Memory B cell (primary cell): ENCODE results near the gene TMEM135.
A peak's percentile ranks its signal among the peaks of the same experiment; 100 is the strongest.
"Not testable (repeated sequence)": the region's sequence is repeated elsewhere in the genome, so short reads cannot be mapped to it uniquely, and the experiment has no call there.

Experiments used
- ATAC-seq: fragments of 150-1000 bp; cut with Tn5 transposase; 2 replicates; pipeline ENCODE4 v1.10.0; 2021; ENCODE audit warnings: low read depth, mild to moderate bottlenecking, moderate library complexity
- DNase-seq, 2 donors: peaks; one replicate each; pipeline ENCODE4 v3.0.0; 2022; ENCODE audit warnings: low spot score in 2 of 2
- H3K27ac Mint-ChIP-seq: one replicate; pipeline ENCODE4 v1.8.0; 2022; ENCODE audit warnings: mild to moderate bottlenecking, moderate library complexity, mixed read lengths
- H3K27me3 Mint-ChIP-seq: one replicate; pipeline ENCODE4 v1.8.0; 2022; ENCODE audit warnings: mixed read lengths
- H3K36me3 Mint-ChIP-seq: one replicate; pipeline ENCODE4 v1.8.0; 2022; ENCODE audit warnings: mild to moderate bottlenecking, mixed read lengths
- H3K4me1 Mint-ChIP-seq: one replicate; pipeline ENCODE4 v1.8.0; 2022; ENCODE audit warnings: mixed read lengths
- H3K4me3 Mint-ChIP-seq: one replicate; pipeline ENCODE4 v1.8.0; 2022; ENCODE audit warnings: mild to moderate bottlenecking, moderate library complexity, mixed read lengths
- H3K9me3 Mint-ChIP-seq: one replicate; pipeline ENCODE4 v1.8.0; 2022; ENCODE audit warnings: mixed read lengths

The TMEM135 gene

DNA sequence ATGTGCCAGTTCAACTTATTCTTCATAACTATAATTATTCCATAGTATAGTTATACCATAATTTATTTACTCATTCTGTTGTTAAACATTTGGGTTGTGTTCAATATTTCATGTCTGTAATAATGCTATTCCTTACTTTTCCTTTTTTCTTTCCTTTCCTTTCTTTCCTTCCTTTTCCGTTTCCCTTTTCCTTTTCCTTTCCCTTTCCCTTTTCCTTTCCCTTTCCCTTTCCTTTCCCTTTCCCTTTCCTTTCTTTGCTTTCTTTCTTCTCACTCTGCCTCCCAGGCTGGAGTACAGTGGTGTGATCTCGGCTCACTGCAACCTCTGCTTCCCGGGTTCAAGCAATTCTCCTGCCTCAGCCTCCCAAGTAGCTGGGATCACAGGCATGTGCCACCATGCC lies 151.2 kb downstream of the TMEM135 start:
- H3K9me3 Mint-ChIP-seq, H3K27me3 Mint-ChIP-seq, H3K4me1 Mint-ChIP-seq, ATAC-seq, H3K4me3 Mint-ChIP-seq, H3K27ac Mint-ChIP-seq, H3K36me3 Mint-ChIP-seq, DNase-seq: not testable (repeated sequence)

DNA sequence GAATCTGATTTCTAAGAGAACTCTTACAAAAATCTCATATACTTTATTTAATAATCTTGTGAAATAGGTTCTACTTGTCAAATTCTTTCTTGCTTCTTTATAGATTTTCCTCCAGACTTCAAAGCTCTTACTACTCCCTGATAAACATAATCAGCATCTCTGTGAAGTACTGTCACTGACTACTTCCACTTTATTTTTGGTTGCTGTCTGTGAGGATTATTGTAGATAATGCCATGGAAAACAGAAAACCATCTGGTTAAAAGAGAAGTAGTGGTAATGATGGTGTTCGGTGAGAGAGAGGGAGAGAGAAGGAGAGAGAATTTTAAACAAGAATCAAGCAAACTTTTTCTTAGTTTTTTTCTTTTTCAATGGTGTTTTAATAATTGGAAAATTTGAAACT lies 152.3 kb downstream of the TMEM135 start:
- Mint-ChIP-seq H3K4me3 (no peak overlapping the region), H3K9me3 (no peaks in the 10 kb centered on the region), H3K36me3 (peaks cover 3% of the 10 kb centered on the region), H3K27ac (no peak overlapping the region), H3K4me1 (peaks cover 3% of the 10 kb centered on the region), H3K27me3 (no peaks in the 10 kb centered on the region)
- ATAC-seq = no peak
- no peak for DNase-seq

DNA sequence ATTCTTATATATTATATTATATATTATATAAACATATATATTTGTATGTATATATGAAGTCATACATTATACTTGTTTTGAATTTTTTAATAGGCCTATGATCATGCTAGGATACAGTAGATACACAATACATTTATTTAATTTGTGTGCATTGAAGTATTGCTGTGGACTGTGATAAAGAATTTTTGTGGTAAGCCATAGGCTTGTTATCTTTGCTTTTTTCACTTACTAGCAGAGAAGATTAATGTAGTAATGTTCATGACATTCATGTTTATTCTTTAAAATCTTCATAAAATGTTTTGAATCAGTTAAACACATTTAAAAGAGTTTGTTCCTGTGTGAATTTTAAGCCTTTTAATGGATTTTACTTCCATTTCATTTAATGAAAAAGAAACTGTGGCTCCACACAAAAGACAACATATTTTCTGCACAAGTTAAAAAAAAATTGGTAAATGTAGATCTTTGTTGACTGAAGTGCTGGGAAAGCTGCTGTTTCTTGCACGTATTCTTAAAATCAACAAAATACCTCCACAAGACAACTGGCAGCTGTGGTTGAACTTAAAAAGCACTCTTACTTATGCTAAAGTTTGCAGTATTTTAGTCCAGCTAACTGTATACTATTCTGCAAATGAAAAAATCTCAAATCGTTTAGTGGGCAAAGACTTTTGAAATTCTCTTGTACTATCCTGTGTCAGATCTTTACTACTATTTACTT lies 156.2 kb downstream of the TMEM135 start:
- peaks cover 3% of the 10 kb centered on the region for H3K9me3 Mint-ChIP-seq

DNA sequence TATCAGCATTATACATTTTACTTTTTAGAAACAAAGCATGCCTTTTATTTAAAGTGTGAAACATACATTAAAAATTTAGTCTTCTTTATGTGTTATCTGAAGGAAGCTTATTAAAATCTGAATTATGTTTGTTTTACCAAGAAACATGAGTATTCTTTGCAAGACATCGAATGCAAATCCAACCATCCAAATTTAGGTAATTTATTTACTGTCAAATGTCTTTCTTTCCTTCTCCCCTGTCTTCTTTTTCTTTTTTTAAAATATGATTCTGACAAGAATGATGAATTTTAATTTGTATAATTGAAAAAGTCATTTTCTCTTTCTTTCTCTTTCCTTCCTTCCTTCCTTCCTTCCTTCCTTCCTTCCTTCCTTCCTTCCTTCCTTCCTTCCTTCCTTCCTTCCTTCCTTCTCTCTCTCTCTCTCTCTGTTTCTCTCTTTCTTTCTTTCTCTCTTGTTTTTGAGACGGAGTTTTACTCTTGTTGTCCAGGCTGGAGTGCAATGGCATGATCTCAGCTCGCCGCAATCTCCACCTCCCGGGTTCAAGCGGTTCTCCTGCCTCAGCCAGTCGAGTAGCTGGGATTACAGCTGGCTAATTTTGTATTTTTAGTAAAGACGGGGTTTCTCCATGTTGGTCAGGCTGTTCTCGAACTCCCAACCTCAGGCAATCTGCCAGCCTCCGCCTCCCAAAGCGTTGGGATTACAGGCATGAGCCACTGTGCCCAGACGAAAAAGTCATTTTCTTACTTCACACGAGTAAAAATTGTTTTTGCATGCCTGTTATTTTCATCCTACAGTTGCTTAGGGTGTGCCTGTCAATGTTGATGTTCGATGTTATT lies 157.5 kb downstream of the TMEM135 start:
- Mint-ChIP-seq H3K27ac (no peak overlapping the region), H3K4me1 (peaks cover 5% of the 10 kb centered on the region)

More for the DNA sequence above, 156.2 kb downstream of the TMEM135 start:
- H3K4me1 Mint-ChIP-seq = peaks cover 8% of the 10 kb centered on the region
- no peak for ATAC-seq
- peaks cover 6% of the 10 kb centered on the region for H3K36me3 Mint-ChIP-seq
- H3K27me3 Mint-ChIP-seq = no peaks in the 10 kb centered on the region
- DNase-seq = no peak
- H3K4me3 Mint-ChIP-seq = no peak overlapping the region
- H3K27ac Mint-ChIP-seq = no peak overlapping the region

DNA sequence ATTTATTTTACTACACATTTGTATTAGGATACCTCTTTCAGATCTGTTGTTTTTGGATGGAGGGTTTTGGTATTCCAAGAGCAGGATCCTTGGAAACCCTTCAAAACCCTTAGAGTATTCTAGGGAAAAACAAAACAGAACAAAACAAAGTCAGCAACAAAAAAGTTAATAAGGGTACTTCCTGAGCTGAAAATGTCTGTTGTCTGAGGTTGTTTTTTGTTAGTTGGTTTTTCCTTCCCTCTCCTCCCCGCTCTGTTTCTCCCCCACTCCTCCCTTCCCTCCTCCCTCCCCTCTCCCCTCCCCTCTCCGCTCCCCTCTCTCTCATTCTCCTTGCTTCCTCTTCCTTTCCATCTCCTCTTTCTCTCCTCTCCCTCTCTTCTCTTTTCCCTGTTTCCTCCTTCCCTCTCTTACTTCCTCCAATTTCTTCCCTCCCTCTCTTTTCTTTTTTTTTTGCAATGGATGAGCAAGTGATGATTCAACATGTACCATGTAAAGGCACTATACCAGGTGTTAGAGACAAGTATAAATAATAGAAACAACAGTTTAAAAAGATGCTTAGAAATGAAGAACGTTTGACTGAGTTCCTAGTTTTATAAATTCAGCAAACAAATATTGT lies 160.6 kb downstream of the TMEM135 start:
- Mint-ChIP-seq H3K27me3 (no peaks in the 10 kb centered on the region), H3K4me3 (no peak overlapping the region), H3K9me3 (peaks cover 3% of the 10 kb centered on the region), H3K36me3 (peaks cover 11% of the 10 kb centered on the region), H3K4me1 (peaks cover 7% of the 10 kb centered on the region), H3K27ac (no peak overlapping the region)
- DNase-seq (no peak), ATAC-seq (no peak)

More for the DNA sequence above, 157.5 kb downstream of the TMEM135 start:
- DNase-seq = no peak
- Mint-ChIP-seq H3K27me3 (no peaks in the 10 kb centered on the region), H3K9me3 (peaks cover 3% of the 10 kb centered on the region), H3K4me3 (no peak overlapping the region), H3K36me3 (peaks cover 4% of the 10 kb centered on the region)
- ATAC-seq = no peak

DNA sequence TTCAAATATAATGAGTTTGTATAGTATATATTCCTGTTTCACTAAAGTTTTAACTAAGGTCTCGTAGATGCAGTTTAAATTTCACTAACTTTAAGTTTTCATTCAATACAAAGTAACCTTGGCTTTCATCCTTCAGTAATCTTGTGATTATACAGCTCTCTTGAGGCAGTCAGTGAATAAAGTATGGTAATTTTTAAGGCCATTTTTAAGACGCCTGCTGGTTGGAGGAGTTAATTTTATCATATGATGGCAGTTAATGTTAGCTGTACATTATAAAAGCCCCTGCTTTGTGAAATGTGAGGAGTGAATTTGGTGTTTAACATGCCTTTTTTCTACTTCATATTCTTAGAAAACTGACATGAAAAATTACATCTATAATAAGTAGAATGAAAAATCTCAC lies 163.6 kb downstream of the TMEM135 start:
- Mint-ChIP-seq H3K4me3 (no peak overlapping the region), H3K27ac (no peak overlapping the region), H3K4me1 (peaks cover 5% of the 10 kb centered on the region), H3K27me3 (no peaks in the 10 kb centered on the region), H3K9me3 (peaks cover 2% of the 10 kb centered on the region), H3K36me3 (peaks cover 15% of the 10 kb centered on the region)
- DNase-seq (no peak), ATAC-seq (no peak)

DNA sequence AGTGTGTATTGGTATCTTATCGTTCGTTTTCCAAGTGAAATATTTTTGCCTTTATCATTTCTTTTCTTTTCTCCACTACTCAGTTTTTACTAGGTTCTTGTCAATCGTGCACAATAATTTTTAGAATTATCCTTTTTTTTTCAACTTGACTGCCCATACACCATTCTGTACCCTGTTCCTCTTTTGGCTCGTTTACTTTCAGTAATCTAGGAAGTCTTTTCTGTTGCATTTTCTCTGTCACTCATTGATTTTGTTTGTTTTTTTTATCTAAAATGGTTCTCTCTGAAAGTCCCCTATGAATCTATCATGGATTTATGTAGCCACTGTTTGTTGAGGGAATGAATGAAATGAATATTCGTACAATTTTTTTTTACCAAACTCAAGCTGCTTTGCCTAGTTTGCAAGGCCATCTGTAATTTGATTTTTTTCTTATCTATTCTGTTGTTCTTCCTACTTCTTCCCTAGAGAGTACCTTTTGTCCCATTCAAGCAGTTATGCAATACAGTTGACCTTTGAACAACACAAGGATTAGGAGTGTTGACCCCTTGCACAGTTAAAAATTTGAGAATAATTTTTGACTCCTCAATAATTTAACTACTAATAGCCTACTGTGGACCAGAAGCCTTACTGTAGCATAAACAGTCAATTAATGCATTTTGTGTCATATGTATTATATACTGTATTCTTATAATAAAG lies 166.3 kb downstream of the TMEM135 start:
- Mint-ChIP-seq H3K27ac (no peak overlapping the region), H3K4me1 (peaks cover 2% of the 10 kb centered on the region), H3K27me3 (no peaks in the 10 kb centered on the region), H3K4me3 (no peak overlapping the region), H3K9me3 (peaks cover 3% of the 10 kb centered on the region), H3K36me3 (peaks cover 16% of the 10 kb centered on the region)
- ATAC-seq (no peak), DNase-seq (no peak)

DNA sequence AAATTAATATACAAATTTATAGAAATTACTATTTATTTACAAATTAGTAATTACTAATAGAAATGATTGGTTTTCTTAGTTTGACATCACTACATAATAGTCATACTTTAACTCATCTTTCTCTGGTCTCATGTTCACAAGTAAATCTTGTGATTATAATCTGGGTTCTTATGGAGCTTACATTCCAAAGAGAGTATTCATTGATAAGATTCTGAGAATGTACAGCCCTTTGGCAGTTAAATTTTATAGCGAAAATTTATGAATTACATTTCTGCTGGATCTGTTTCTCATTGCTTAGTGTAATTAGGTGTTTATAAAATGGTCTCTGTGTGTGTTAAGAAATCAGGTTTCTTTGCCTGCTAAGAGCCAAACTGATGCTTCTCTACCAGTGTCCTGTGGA lies 175.2 kb downstream of the TMEM135 start:
- Mint-ChIP-seq H3K4me3 (no peak overlapping the region), H3K27me3 (no peaks in the 10 kb centered on the region), H3K36me3 (peaks cover 8% of the 10 kb centered on the region), H3K4me1 (peaks cover 10% of the 10 kb centered on the region), H3K27ac (peak overlapping the region; percentile 19), H3K9me3 (peaks cover 9% of the 10 kb centered on the region)
- ATAC-seq (no peak), DNase-seq (no peak)

DNA sequence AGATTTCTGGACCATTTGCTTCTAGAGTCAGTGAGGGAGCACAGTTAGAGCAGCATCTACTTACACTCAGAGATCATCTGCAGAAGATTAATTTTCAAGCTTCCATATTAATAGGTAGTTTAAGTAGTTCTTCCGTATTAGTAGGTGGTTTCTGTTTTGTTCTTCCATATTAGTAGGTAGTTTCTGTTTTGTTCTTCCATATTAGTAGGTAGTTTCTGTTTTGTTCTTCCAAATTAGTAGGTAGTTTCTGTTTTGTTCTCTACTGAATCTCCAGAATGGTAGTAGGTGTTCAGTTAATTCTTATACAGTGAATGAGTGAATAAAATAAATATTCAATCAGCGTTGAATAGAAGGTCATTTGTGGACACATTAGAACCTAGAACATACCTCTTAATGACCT lies 175.7 kb downstream of the TMEM135 start:
- H3K4me3 Mint-ChIP-seq = no peak overlapping the region
- H3K9me3 Mint-ChIP-seq = peaks cover 6% of the 10 kb centered on the region
- DNase-seq (no peak), ATAC-seq (peak; percentile 60)
- H3K4me1 Mint-ChIP-seq = peaks cover 10% of the 10 kb centered on the region
- peaks cover 5% of the 10 kb centered on the region for H3K36me3 Mint-ChIP-seq
- peak overlapping the region; percentile 19 for H3K27ac Mint-ChIP-seq
- no peaks in the 10 kb centered on the region for H3K27me3 Mint-ChIP-seq

DNA sequence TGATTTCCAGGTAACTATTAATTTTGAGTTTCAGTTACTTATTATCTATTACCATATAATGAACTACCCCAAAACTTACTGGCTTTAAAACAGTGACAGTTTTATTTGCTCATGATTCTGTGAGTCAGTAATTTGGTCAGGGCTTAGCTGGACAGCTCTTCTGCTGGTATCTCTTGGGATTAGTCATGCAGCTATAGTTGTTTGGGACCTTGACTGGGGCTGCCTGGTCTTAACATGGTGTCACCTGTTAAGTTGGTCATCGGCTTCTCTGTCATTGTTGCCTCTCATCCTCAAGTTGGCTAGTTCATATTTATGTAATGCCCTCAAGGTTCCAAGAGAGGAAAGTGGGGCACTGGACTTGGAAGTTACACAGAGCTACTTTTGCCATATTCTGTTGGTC lies 177.5 kb downstream of the TMEM135 start:
- Mint-ChIP-seq H3K27me3 (no peaks in the 10 kb centered on the region), H3K4me1 (peaks cover 10% of the 10 kb centered on the region), H3K36me3 (peaks cover 6% of the 10 kb centered on the region), H3K9me3 (peaks cover 4% of the 10 kb centered on the region), H3K4me3 (no peak overlapping the region), H3K27ac (no peak overlapping the region)
- DNase-seq = no peak
- ATAC-seq = no peak

DNA sequence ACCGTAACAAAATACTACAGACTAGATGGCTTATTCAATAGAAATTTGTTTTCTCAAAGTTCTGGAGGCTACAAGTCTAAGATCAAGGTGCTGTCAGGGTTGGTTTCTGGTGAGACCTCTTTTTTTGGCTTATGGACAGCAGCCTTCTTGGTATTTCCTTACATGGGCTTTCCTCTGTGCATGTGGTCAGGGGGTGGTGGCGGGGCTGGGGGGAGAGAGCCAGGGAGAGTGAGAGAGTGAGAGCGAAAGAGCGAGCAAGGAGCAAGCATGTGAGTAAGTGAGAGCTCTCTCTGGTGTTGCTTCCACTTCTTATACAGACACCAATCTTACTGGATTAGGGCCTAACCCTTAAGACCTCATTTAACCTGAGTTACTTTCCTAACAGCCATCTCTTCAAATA lies 181.5 kb downstream of the TMEM135 start:
- H3K4me3 Mint-ChIP-seq = no peak overlapping the region
- no peaks in the 10 kb centered on the region for H3K27me3 Mint-ChIP-seq
- no peaks in the 10 kb centered on the region for H3K9me3 Mint-ChIP-seq
- ATAC-seq = no peak
- no peak for DNase-seq
- no peaks in the 10 kb centered on the region for H3K4me1 Mint-ChIP-seq
- H3K27ac Mint-ChIP-seq = no peak overlapping the region
- peaks cover 5% of the 10 kb centered on the region for H3K36me3 Mint-ChIP-seq

DNA sequence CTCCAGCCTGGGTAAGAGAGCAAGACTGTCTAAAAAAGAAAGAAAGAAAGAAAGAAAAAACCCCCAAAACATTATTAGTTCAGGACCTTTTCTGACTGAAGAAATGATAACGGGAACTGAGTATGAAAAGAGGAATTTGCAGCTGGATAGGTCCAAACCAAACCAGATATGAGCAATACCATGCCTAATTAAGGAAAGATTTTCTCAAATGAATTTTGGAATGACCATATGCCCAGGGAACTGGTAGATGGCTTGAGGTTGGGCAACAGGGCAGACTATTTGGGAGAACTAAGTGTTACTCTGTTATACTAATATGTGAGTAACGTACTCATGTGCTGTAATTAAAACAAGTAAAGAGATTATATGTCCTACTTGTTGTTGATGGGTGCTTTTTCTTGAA lies 186.1 kb downstream of the TMEM135 start:
- Mint-ChIP-seq H3K27ac (no peak overlapping the region), H3K4me3 (no peak overlapping the region), H3K36me3 (peaks cover 6% of the 10 kb centered on the region), H3K4me1 (peaks cover 3% of the 10 kb centered on the region), H3K9me3 (no peaks in the 10 kb centered on the region), H3K27me3 (no peaks in the 10 kb centered on the region)
- no peak for DNase-seq
- no peak for ATAC-seq

DNA sequence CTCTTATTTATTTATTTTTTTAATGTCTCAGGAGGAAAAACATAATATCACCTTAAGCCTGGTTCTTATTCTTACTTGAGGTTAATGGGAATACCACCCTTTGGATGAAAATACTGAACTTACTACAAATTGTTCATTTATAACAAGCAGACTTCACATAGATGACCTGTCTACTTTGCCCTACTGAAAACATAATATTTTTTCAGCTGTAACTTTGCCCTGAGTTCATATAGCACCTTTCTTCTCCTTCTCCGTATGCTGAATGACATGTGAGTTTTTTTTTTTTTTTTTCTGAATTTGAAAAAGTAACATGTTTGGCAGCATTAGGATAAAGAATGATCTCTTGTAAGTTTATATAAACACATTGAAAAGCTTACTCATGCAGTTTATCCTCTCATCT lies 186.8 kb downstream of the TMEM135 start:
- no peak for ATAC-seq
- peaks cover 5% of the 10 kb centered on the region for H3K36me3 Mint-ChIP-seq
- H3K27me3 Mint-ChIP-seq = no peaks in the 10 kb centered on the region
- peaks cover 3% of the 10 kb centered on the region for H3K4me1 Mint-ChIP-seq
- DNase-seq = no peak
- H3K9me3 Mint-ChIP-seq = no peaks in the 10 kb centered on the region
- H3K27ac Mint-ChIP-seq = no peak overlapping the region
- no peak overlapping the region for H3K4me3 Mint-ChIP-seq

DNA sequence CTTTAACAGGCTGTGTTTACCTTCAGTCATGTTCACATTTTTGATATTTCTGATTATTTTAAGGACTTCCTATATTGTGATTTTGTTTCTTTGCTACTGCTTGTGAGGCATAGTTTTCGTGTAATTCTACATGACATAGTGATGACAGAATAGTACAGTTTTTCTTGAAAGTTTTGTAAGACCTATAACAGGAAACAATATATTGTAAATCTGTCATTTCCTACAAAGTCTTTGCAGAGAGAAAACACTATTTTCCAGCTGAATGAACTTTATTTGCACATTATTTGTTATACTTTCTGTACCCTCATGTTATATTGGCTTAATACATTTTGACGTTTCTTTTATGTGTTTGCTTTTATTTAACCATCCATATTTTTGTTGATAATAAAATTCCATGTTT lies 191.1 kb downstream of the TMEM135 start:
- ATAC-seq = no peak

More for the DNA sequence above, 191.1 kb downstream of the TMEM135 start:
- H3K9me3 Mint-ChIP-seq = peaks cover 14% of the 10 kb centered on the region
- peaks cover 3% of the 10 kb centered on the region for H3K4me1 Mint-ChIP-seq
- H3K4me3 Mint-ChIP-seq = no peak overlapping the region
- no peak overlapping the region for H3K27ac Mint-ChIP-seq
- H3K27me3 Mint-ChIP-seq = no peaks in the 10 kb centered on the region
- DNase-seq = no peak
- H3K36me3 Mint-ChIP-seq = peaks cover 17% of the 10 kb centered on the region
